Thyroid gland (tissue), 4 donors: ENCODE measurements around the gene COL20A1.

Experiments
- POLR2A ChIP-seq, 2 donors: fragments of 450-650 bp; IDR thresholded peaks; one replicate each; pipeline ENCODE4 v1.6.1; 2017; ENCODE audit warnings: antibody characterized with exemption in 2 of 2, mild to moderate bottlenecking in 2 of 2, moderate library complexity in 1 of 2
- TF ChIP-seq, protein P1 (sequence below), 6 experiments: fragments of 200-600 bp in 3 of 6; fragments of 450-650 bp in 3 of 6; sonication (generic) in 3 of 6; IDR thresholded peaks; one replicate each; pipeline ENCODE4 v1.5.1; 2016 to 2019; ENCODE audit warnings: antibody characterized with exemption in 6 of 6, mild to moderate bottlenecking in 2 of 6, inconsistent platforms in 1 of 6, moderate library complexity in 1 of 6

- TF ChIP-seq, protein P1, sequence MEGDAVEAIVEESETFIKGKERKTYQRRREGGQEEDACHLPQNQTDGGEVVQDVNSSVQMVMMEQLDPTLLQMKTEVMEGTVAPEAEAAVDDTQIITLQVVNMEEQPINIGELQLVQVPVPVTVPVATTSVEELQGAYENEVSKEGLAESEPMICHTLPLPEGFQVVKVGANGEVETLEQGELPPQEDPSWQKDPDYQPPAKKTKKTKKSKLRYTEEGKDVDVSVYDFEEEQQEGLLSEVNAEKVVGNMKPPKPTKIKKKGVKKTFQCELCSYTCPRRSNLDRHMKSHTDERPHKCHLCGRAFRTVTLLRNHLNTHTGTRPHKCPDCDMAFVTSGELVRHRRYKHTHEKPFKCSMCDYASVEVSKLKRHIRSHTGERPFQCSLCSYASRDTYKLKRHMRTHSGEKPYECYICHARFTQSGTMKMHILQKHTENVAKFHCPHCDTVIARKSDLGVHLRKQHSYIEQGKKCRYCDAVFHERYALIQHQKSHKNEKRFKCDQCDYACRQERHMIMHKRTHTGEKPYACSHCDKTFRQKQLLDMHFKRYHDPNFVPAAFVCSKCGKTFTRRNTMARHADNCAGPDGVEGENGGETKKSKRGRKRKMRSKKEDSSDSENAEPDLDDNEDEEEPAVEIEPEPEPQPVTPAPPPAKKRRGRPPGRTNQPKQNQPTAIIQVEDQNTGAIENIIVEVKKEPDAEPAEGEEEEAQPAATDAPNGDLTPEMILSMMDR (IDR thresholded peaks at IDR 0.05) = no peak
- TF ChIP-seq POLR2A (IDR thresholded peaks at IDR 0.05) = no peak
Measured at GRCh38 chr20:63359937-63360849, 67.2 kb downstream of the COL20A1 start.
